Measurements from ENCODE around the gene P2RY11.

P2RY11 gene

GRCh38 chr19:10138879-10139795, 27.6 kb downstream of the P2RY11 start:
- DNase-seq: no peak

- DNase-seq: no peak
Measured at GRCh38 chr19:10139952-10140351, 28.5 kb downstream of the P2RY11 start.

- DNase-seq: no peak
Measured at GRCh38 chr19:10141479-10141878, 30.0 kb downstream of the P2RY11 start.

GRCh38 chr19:10141973-10142372, 30.5 kb downstream of the P2RY11 start:
- no peak for DNase-seq

- no peak for DNase-seq
Measured at GRCh38 chr19:10142701-10143375, 31.3 kb downstream of the P2RY11 start.

GRCh38 chr19:10143681-10144080, 32.2 kb downstream of the P2RY11 start:
- DNase-seq: no peak

- no peak for DNase-seq
Measured at GRCh38 chr19:10144361-10144760, 32.9 kb downstream of the P2RY11 start.

- no peak for DNase-seq
Measured at GRCh38 chr19:10145031-10145430, 33.5 kb downstream of the P2RY11 start.

- DNase-seq: no peak
Measured at GRCh38 chr19:10146142-10146541, 34.6 kb downstream of the P2RY11 start.

- no peak for DNase-seq
Measured at GRCh38 chr19:10149427-10149826, 37.9 kb downstream of the P2RY11 start.

GRCh38 chr19:10151521-10151920, 40.0 kb downstream of the P2RY11 start:
- no peak for DNase-seq

GRCh38 chr19:10152100-10152499, 40.6 kb downstream of the P2RY11 start:
- no peak for DNase-seq

- DNase-seq: no peak
Measured at GRCh38 chr19:10155839-10156238, 44.3 kb downstream of the P2RY11 start.

GRCh38 chr19:10158071-10158470, 46.6 kb downstream of the P2RY11 start:
- no peak for DNase-seq

GRCh38 chr19:10158485-10158884, 47.0 kb downstream of the P2RY11 start:
- DNase-seq: no peak

- DNase-seq: no peak
Measured at GRCh38 chr19:10159610-10160009, 48.1 kb downstream of the P2RY11 start.

GRCh38 chr19:10163536-10163935, 52.0 kb downstream of the P2RY11 start:
- DNase-seq: no peak
